Mononuclear cell (primary cell): ENCODE measurements around the gene PIEZO2. TPM values are rescaled to one million over a fixed set of nuclear protein-coding genes. Genes with fewer than 3 reads are reported as not detected.

Experiments
- H3K27me3 ChIP-seq: 2 replicates; pipeline ENCODE4 v1.6.0; 2011; ENCODE audit warnings: low read length, control low read depth; ENCODE audit not compliant: insufficient read depth
- H3K4me1 ChIP-seq: 2 replicates; pipeline ENCODE4 v1.5.1; 2011; ENCODE audit warnings: mild to moderate bottlenecking, low read length, control low read depth; ENCODE audit not compliant: insufficient read depth
- H3K4me3 ChIP-seq: 2 replicates; pipeline ENCODE4 v1.5.1; 2011; ENCODE audit warnings: mild to moderate bottlenecking, low read length, moderate library complexity
- H3K9me3 ChIP-seq: 2 replicates; pipeline ENCODE4 v1.5.1; 2011; ENCODE audit warnings: low read depth, mild to moderate bottlenecking, control low read depth, low read length
- total RNA-seq: library from RNA; depleted of rRNA; stranded (reverse); fragments of >200 nt; gene quantifications from one replicate; pipeline ENCODE4 v1.2.3, GENCODE V29; 2012

Gene PIEZO2
- total RNA-seq, 1 donor: 0.21 TPM

DNA sequence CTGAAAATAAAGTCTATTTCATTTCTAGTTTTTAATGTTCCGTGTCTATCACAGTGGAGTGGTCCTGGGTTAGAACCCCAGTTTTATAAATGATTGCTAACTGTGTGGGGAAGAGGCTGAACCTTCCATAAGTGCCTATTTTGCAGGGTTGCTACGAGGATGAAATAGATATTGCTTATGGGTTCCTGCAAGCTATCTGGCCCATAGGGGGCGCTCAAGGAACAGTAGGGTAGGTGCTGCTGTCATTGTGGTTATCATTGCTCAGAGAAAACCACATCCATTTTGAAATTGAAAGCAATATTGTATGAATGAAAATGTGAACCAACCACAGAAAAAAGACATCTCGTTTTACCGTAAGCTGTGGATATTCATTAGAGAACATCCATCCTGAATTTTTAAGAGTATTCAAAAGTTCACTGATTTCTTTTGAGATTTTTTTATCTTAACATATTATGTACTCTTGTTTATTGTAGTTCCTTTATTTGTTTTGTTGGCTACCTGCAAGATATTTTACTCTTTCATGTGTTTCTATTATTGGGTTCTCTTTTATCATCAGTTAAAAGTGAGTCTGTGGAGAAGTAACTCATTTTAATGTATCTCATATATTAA, 362.0 kb downstream of the PIEZO2 start:
- Histone ChIP-seq H3K27me3 (no peaks in the 10 kb centered on the region), H3K9me3 (no peaks in the 10 kb centered on the region), H3K4me1 (peaks cover 32% of the 10 kb centered on the region), H3K4me3 (no peak overlapping the region)

DNA sequence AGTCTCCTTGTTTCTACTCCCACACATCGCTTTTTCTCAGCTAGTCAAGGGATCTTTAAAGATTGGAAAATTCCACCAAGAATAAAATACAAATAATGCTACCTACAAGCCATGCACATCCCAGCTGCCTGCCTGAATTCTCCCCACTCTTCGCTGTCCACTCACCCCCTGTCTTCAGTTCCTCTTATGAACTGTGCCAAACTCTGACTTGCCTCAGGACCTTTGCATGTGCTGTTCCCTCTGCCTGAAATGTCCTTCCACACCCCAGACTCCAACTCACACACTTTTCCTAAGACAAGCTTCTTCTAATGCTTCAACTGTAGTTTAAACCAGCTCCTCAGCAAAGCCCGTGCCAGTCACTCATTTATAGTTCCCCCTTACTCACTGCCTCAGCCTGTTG, 363.6 kb downstream of the PIEZO2 start:
- no peaks in the 10 kb centered on the region for H3K27me3 ChIP-seq
- H3K4me1 ChIP-seq: peaks cover 16% of the 10 kb centered on the region
- no peak overlapping the region for H3K4me3 ChIP-seq
- no peaks in the 10 kb centered on the region for H3K9me3 ChIP-seq

- H3K27me3 ChIP-seq: no peaks in the 10 kb centered on the region
- no peak overlapping the region for H3K4me3 ChIP-seq
- H3K9me3 ChIP-seq: no peaks in the 10 kb centered on the region
- peaks cover 12% of the 10 kb centered on the region for H3K4me1 ChIP-seq
These were observed 364.7 kb downstream of the PIEZO2 start for GRCh38 chr18:10784596-10785202.

DNA sequence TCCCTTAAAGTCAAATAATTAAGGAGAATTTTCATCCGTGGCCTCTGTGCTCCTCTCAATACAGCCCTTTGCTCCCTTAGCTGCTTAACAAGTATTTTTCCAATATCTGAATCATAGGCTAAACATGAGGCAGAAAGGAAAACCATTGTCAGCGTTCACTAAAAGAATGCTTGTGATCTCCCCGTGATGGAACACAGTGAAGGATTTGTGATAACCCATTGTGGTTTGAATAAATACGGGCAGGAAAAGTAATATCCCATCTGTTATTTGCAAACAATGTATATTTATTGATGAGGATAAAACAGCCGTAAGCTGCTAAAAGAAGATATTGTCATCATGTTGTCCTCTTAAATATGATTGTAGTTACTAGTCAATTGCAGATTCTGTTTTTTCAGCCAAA, 365.4 kb downstream of the PIEZO2 start:
- H3K4me3 ChIP-seq: no peak overlapping the region
- H3K4me1 ChIP-seq: peaks cover 10% of the 10 kb centered on the region
- no peaks in the 10 kb centered on the region for H3K27me3 ChIP-seq
- H3K9me3 ChIP-seq: no peaks in the 10 kb centered on the region

DNA sequence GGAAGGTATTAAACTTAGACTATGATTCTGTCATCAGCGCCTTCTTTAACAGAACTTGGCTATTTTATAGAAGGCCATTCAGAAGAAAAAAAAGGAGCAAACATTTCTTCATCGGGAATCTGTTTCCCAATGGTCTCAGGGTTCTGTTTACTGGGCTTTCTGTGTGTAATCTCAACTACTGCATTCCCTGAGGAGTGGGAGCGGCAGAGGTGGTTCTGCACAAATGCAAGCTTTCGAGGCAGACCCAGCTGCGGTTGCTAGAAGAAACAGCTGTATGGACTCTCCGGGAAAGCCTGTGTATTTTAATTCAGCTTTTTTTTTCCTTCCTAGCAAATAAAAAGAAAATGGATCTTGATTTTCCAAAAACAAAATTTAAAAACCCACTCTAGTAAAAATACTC, 372.9 kb downstream of the PIEZO2 start:
- Histone ChIP-seq H3K9me3 (no peaks in the 10 kb centered on the region), H3K4me1 (no peaks in the 10 kb centered on the region), H3K27me3 (no peaks in the 10 kb centered on the region), H3K4me3 (no peak overlapping the region)

DNA sequence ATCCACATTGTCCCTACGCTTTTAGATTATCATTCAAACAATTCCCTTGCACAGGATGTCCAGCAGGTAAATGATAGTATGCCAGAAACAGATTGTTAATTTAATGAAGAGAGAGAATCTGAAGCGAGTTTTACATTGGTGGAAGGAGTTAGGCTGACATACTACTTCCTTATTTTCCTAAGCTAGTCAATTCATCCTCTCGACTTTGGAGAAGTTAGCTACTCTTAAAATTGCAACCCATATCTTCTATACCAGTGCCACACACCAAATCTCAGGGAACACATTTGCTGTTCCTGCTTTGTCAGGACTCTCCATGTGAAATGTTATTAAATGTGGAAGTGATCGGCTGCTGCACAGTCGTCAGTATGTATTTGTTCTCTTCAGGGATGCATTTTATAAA, 374.3 kb downstream of the PIEZO2 start:
- no peaks in the 10 kb centered on the region for H3K27me3 ChIP-seq

GRCh38 chr18:10771053-10771709, 378.2 kb downstream of the PIEZO2 start:
- Histone ChIP-seq H3K27me3 (no peaks in the 10 kb centered on the region), H3K9me3 (no peaks in the 10 kb centered on the region), H3K4me1 (no peaks in the 10 kb centered on the region), H3K4me3 (no peak overlapping the region)

More for the DNA sequence above, 374.3 kb downstream of the PIEZO2 start:
- Histone ChIP-seq H3K9me3 (no peaks in the 10 kb centered on the region), H3K4me1 (no peaks in the 10 kb centered on the region), H3K4me3 (no peak overlapping the region)

DNA sequence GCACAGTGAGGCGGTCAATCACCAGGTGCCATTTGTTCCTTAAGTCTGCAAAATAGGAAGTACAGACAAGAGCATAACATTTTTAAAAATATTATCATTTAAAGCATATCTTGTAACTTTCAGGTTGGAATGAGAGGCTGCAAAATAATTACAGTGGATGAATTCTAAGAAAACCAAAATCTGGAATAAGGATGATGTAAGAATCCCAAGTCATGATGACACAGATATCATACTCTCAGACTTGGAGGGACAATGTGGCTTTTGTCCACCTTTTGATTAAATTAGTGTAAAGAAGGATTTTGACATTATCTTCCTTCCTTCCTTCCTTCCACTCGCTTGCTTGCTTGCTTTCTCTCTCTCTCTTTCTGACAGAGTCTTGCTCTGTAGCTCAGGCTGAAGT, 379.1 kb downstream of the PIEZO2 start:
- Histone ChIP-seq H3K4me3 (no peak overlapping the region), H3K27me3 (no peaks in the 10 kb centered on the region), H3K9me3 (no peaks in the 10 kb centered on the region), H3K4me1 (no peaks in the 10 kb centered on the region)

DNA sequence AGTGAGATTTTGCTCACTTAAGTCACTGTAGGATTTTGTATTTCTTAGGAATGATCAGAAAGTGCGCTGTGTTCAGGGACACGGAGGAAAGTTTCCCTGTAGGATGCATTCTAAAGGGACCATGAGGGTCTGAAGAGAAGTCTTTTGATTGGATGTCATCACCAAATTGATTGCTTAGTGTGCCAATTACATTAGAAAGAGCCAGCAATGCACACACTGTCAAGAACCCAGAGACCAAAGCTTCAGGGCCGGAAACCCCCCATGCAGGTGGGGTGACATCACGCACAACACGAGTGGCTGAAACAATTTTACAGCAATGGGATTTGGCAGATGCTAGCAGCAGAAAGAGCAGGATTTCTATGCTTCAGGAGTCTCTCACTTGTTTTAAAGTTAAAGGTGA, 381.1 kb downstream of the PIEZO2 start:
- H3K4me3 ChIP-seq: no peak overlapping the region
- H3K27me3 ChIP-seq: no peaks in the 10 kb centered on the region
- H3K9me3 ChIP-seq: no peaks in the 10 kb centered on the region
- H3K4me1 ChIP-seq: no peaks in the 10 kb centered on the region

DNA sequence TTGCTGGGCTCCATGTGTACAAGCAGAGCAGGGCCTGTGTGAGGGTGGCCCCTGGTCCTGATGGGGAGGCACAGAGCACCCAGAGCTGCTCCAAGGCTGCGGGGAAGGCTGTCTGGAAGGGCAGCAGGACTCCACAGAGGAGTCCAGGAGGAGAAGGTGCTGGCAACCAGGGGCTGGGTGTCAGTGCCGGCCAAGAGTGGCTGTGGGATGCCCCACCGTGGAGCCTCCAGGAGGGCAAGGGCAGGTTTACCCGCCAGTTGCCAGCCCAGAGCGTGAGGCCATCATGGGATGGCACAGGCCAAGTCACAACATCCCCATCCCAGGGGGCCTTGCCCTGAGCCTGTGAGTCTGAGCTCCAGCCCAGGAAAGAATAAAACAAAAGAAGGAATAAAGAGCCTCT, 381.7 kb downstream of the PIEZO2 start:
- Histone ChIP-seq H3K9me3 (no peaks in the 10 kb centered on the region), H3K4me1 (no peaks in the 10 kb centered on the region), H3K27me3 (no peaks in the 10 kb centered on the region), H3K4me3 (no peak overlapping the region)

- Histone ChIP-seq H3K9me3 (no peaks in the 10 kb centered on the region), H3K4me1 (no peaks in the 10 kb centered on the region), H3K4me3 (no peak overlapping the region), H3K27me3 (no peaks in the 10 kb centered on the region)
These were observed 388.4 kb downstream of the PIEZO2 start for GRCh38 chr18:10760986-10761385.

GRCh38 chr18:10759241-10759640, 390.1 kb downstream of the PIEZO2 start:
- H3K9me3 ChIP-seq: no peaks in the 10 kb centered on the region
- no peaks in the 10 kb centered on the region for H3K27me3 ChIP-seq
- no peak overlapping the region for H3K4me3 ChIP-seq
- no peaks in the 10 kb centered on the region for H3K4me1 ChIP-seq

- Histone ChIP-seq H3K4me3 (no peak overlapping the region), H3K27me3 (no peaks in the 10 kb centered on the region), H3K4me1 (no peaks in the 10 kb centered on the region), H3K9me3 (no peaks in the 10 kb centered on the region)
These were observed 391.4 kb downstream of the PIEZO2 start for GRCh38 chr18:10757946-10758345.

DNA sequence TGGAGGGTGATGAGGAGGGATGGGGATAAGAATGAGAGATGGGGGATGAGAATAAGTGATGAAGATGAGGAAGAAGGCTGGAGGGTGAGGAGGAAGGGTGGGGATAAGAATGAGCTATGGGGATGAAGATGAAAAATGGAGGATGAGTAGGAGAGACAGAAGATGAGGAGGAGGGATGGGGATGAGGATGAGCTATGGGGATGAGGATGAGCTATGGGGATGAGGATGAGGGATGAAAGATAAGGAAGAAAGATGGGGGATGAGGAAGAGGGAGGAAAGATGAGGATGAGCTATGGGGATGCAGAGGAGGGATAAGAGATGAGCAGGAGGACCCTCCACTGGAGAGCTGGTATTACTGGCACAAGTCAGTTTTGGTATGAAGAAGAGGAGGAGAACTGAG, 392.0 kb downstream of the PIEZO2 start:
- no peaks in the 10 kb centered on the region for H3K27me3 ChIP-seq
- no peaks in the 10 kb centered on the region for H3K9me3 ChIP-seq

DNA sequence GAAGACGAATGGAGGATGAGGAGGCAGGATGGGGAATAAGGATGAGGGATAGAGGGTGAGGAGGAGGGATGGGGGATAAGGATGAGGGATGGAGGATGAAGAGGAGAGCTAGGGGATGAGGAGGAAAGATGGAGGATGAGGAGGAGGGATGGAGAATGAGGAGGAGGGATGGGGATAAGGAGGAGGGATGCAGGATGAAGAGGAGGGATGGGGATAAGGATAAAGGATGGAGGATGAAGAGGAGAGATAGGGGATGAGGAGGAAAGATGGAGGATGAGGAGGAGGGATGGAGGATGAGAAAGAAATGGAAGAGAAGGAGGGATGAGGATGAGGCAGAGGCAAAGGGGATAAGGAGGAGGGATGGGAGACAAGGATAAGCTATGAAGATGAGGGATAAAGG, 393.5 kb downstream of the PIEZO2 start:
- Histone ChIP-seq H3K4me1 (no peaks in the 10 kb centered on the region), H3K27me3 (no peaks in the 10 kb centered on the region), H3K9me3 (no peaks in the 10 kb centered on the region), H3K4me3 (no peak overlapping the region)

More for the DNA sequence above, 392.0 kb downstream of the PIEZO2 start:
- H3K4me3 ChIP-seq: no peak overlapping the region
- H3K4me1 ChIP-seq: no peaks in the 10 kb centered on the region

GRCh38 chr18:10754128-10754527, 395.2 kb downstream of the PIEZO2 start:
- H3K4me3 ChIP-seq: no peak overlapping the region
- no peaks in the 10 kb centered on the region for H3K27me3 ChIP-seq
- no peaks in the 10 kb centered on the region for H3K9me3 ChIP-seq
- H3K4me1 ChIP-seq: no peaks in the 10 kb centered on the region
